Astrocyte of the spinal cord (primary cell): ENCODE data around the gene THSD7A.
A peak's percentile ranks its signal among the peaks of the same experiment; 100 is the strongest.

ENCODE experiments used
- DNase-seq: peaks from one replicate; pipeline ENCODE4 v3.0.0; 2011; ENCODE audit warnings: low read depth, low spot score
- H3K4me3 ChIP-seq: 2 replicates; pipeline ENCODE4 v1.5.1; 2011; ENCODE audit warnings: low read depth, mild to moderate bottlenecking, low read length, moderate library complexity
- in situ Hi-C: cut with HindIII; loops from 2 replicates; pipeline ENCODE4 v1.10.0; 2017; ENCODE audit warnings: low sequenced_read_pairs
- TF ChIP-seq, protein P1 (sequence below): IDR thresholded peaks from 2 replicates; pipeline ENCODE4 v1.5.1; 2012; ENCODE audit warnings: low read depth, mild to moderate bottlenecking, low read length, inconsistent platforms

The THSD7A gene

DNA sequence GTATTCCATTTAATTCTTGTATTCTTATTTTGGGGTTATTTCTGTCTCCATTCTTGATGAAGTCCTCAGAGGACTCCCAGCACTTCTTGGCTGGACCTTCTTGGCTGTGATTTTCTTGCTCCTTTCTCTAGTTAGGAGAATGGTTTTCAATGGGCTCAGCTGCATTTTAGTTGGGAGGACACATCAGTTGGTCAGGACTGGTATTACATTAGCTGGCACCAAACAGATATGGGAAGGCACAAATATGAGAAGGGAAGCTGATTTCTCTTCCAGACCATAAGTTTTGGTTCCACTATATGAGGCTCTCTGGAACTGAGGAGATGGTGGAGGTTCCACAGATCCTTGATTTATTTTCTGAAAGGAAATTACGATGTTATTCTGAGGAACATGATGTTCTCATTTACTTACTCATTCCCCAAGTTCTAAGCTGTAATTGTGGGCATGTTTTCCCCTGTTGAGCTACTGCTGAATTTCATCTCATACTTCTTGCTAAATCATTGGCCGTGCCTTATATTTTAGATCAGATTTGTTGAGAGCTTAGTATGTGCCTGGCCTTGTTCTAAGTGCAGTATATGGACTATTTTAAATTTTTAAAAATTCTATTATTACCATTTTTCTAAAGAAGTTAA lies 261.0 kb downstream of the THSD7A start:
- in situ Hi-C loops: no loop called here
- no peak overlapping the region for H3K4me3 ChIP-seq
- DNase-seq: no peak
- TF ChIP-seq, protein P1, sequence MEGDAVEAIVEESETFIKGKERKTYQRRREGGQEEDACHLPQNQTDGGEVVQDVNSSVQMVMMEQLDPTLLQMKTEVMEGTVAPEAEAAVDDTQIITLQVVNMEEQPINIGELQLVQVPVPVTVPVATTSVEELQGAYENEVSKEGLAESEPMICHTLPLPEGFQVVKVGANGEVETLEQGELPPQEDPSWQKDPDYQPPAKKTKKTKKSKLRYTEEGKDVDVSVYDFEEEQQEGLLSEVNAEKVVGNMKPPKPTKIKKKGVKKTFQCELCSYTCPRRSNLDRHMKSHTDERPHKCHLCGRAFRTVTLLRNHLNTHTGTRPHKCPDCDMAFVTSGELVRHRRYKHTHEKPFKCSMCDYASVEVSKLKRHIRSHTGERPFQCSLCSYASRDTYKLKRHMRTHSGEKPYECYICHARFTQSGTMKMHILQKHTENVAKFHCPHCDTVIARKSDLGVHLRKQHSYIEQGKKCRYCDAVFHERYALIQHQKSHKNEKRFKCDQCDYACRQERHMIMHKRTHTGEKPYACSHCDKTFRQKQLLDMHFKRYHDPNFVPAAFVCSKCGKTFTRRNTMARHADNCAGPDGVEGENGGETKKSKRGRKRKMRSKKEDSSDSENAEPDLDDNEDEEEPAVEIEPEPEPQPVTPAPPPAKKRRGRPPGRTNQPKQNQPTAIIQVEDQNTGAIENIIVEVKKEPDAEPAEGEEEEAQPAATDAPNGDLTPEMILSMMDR: no peak

DNA sequence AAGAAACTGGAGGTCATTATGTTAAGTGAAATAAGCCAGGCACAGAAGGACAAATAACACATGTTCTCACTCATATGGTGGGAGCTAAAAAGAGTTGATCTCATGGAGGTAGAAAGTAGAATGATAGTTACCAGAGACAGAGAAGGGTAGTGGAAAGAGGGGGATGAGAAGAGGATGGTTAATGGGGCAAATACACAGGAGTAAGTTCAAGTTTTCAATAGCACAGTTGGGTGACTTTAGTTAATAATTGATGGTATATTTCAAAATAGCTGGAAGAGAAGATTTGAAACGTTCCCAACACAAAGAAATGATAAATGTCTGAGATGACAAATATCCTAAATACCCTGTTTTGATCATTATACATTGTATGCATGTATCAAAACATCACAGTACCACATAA lies 261.8 kb downstream of the THSD7A start:
- TF ChIP-seq, protein P1: no peak

DNA sequence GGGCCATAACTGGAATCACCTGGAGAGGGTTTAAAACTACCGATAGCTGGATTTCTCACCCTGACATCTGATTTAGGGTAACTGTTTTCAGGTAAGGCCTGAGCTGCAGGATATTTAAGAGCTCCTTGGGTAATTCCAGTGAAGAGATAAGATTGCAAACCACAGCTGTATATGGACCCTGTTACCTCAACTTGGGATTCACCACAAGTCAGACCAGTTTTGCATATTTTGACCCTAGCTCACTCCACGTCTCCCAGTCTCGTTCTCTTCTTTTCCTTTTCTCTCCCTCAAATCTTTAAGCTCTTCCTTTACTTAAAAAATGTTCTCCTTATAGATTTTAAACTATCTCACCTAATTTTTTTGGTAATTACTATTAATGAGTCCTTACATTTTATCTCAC lies 264.4 kb downstream of the THSD7A start:
- TF ChIP-seq, protein P1: no peak
- in situ Hi-C loops: no loop called here
- no peak overlapping the region for H3K4me3 ChIP-seq
- DNase-seq: no peak

More for the DNA sequence above, 261.8 kb downstream of the THSD7A start:
- H3K4me3 ChIP-seq: no peak overlapping the region
- in situ Hi-C loops: no loop called here
- DNase-seq: no peak

DNA sequence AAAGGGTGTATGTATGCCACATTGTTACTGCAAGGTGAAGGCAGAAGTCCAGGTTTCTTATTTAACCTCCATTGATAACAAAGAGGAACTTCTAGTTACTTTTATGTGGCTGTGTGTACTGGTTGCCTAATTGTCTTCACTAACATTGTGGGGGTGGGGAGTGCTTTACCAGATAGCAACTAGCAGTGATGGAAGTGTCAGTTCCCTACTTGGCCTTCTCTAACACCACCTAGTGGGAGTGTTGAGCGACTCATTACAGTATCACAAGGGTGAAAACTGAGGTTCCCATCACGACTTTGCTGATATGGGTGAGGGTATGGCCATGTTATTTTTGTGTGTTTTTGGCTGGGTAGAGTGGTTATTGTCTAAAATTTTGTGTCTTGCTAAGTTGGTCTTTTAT lies 274.4 kb downstream of the THSD7A start:
- DNase-seq: no peak
- TF ChIP-seq, protein P1: peak; percentile 32
- in situ Hi-C loops: no loop called here
- no peak overlapping the region for H3K4me3 ChIP-seq

DNA sequence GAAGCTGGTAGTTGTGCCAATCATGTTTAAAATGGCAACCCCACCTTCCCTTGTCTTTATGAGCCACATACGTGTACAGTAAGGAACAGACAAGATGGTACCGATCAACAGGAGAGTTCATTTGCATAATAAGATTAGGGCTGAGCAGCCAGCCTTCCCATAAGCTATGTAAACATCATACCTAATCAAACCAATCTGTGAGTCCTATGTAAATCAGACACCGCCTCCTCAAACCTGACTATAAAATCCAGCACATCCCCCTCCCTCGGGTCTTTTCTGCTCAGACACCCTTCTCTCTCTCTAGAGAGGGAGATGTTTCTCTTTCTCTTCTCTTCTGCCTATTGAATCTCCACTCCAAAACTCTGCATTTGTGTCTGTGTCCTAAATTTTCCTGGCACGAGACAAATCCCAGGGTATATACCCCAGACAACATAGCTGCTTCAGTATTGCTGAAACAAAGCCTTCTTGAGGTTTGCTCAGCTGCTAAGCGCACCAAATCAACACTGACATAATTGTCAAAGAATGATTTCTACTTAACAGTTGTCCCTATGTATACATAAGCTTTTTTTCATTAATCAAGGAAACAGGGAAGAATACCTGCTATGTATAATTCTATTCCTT lies 279.2 kb downstream of the THSD7A start:
- no peak for DNase-seq
- in situ Hi-C loops: no loop called here
- no peak overlapping the region for H3K4me3 ChIP-seq
- TF ChIP-seq, protein P1: no peak

DNA sequence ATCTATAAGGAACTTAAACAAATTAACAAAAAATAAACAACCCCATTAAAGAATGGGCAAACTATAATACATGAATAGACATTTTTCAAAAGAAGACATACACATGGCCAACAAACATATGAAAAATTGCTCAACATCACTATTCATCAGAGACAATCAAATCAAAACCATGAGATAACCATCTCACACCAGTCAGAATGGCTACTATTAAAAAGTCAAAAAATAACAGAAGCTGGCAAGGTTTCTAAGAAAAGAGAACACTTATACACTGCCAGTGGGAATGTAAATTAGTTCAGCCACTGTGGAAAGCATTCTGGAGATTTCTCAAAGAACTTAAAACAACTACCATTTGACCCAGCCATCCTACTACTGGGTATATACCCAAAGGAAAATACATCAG lies 280.5 kb downstream of the THSD7A start:
- TF ChIP-seq, protein P1: no peak
- in situ Hi-C loops: no loop called here
- DNase-seq: no peak
- no peak overlapping the region for H3K4me3 ChIP-seq
